SU-DHL-6 (cell line): ENCODE results near the gene PTPN11.

Experiments
- H2AFZ ChIP-seq: fragments of 200-600 bp; sonication (generic); 2 replicates; pipeline ENCODE4 v1.6.1; 2014; ENCODE audit warnings: low read depth, mild to moderate bottlenecking, moderate library complexity, mixed read lengths, antibody characterized with exemption, low read length; ENCODE audit not compliant: severe bottlenecking
- H3F3A ChIP-seq: fragments of 200-600 bp; shearing (Covaris generic); 2 replicates; pipeline ENCODE4 v1.6.0; 2016; ENCODE audit warnings: antibody characterized with exemption, mild to moderate bottlenecking; ENCODE audit not compliant: insufficient read depth
- H3K27ac ChIP-seq: fragments of 200-600 bp; sonication (generic); 2 replicates; pipeline ENCODE4 v1.5.1; 2016; ENCODE audit warnings: low read depth, mild to moderate bottlenecking, low read length, moderate library complexity, mixed read lengths
- H3K27me3 ChIP-seq: fragments of 200-600 bp; sonication (generic), shearing (Covaris generic); 2 replicates; pipeline ENCODE4 v1.6.0; 2014; ENCODE audit warnings: mild to moderate bottlenecking, low read length
- H3K36me3 ChIP-seq: fragments of 200-600 bp; sonication (generic); 2 replicates; pipeline ENCODE4 v1.6.1; 2014; ENCODE audit warnings: mild to moderate bottlenecking, low read length, mixed read lengths
- H3K4me2 ChIP-seq: fragments of 300-600, 200-600 bp; shearing (Covaris generic), sonication (generic); 2 replicates; pipeline ENCODE4 v1.6.0; 2014; ENCODE audit warnings: low read length, low read depth, mild to moderate bottlenecking; ENCODE audit not compliant: poor library complexity, severe bottlenecking
- H3K4me3 ChIP-seq: fragments of 200-600 bp; sonication (generic); 2 replicates; pipeline ENCODE4 v1.5.1; 2014; ENCODE audit warnings: antibody characterized with exemption, low read length, mild to moderate bottlenecking, mixed read lengths; ENCODE audit not compliant: insufficient read depth, poor library complexity, severe bottlenecking
- H3K79me2 ChIP-seq: fragments of 200-600 bp; sonication (generic); 2 replicates; pipeline ENCODE4 v1.6.1; 2014; ENCODE audit warnings: mild to moderate bottlenecking, low read length, moderate library complexity; ENCODE audit not compliant: insufficient read depth
- H3K9ac ChIP-seq: fragments of 200-600 bp; sonication (generic); 2 replicates; pipeline ENCODE4 v1.7.0; 2014; ENCODE audit warnings: mild to moderate bottlenecking, low read length
- H3K9me2 ChIP-seq: fragments of 200-600 bp; sonication (generic); replicated peaks from 2 replicates; pipeline ENCODE4 v1.6.1; 2014; ENCODE audit warnings: low read length; ENCODE audit not compliant: insufficient read depth
- H3K9me3 ChIP-seq: fragments of 200-600 bp; sonication (generic); 2 replicates; pipeline ENCODE4 v1.6.1; 2014; ENCODE audit warnings: low read length, mixed read lengths; ENCODE audit not compliant: insufficient read depth
- H4K20me1 ChIP-seq: fragments of 200-600 bp; sonication (generic); 2 replicates; pipeline ENCODE4 v1.6.1; 2014; ENCODE audit warnings: low read depth, mild to moderate bottlenecking, antibody characterized with exemption, low read length, moderate library complexity, mixed read lengths
- EZH2phosphoT487 ChIP-seq: fragments of 200-600 bp; sonication (generic), shearing (Covaris generic); conservative IDR thresholded peaks from 2 replicates; pipeline ENCODE4 v1.6.1; 2018; ENCODE audit warnings: mild to moderate bottlenecking, antibody characterized with exemption, low read length, moderate library complexity, mixed read lengths
- TF ChIP-seq, protein P1 (sequence below): fragments of 200-600 bp; sonication (generic); IDR thresholded peaks from one replicate; pipeline ENCODE4 v1.5.1; 2017; ENCODE audit warnings: antibody characterized with exemption, mild to moderate bottlenecking, low read length, moderate library complexity; ENCODE audit not compliant: insufficient read depth, poor library complexity, severe bottlenecking

PTPN11 gene

DNA sequence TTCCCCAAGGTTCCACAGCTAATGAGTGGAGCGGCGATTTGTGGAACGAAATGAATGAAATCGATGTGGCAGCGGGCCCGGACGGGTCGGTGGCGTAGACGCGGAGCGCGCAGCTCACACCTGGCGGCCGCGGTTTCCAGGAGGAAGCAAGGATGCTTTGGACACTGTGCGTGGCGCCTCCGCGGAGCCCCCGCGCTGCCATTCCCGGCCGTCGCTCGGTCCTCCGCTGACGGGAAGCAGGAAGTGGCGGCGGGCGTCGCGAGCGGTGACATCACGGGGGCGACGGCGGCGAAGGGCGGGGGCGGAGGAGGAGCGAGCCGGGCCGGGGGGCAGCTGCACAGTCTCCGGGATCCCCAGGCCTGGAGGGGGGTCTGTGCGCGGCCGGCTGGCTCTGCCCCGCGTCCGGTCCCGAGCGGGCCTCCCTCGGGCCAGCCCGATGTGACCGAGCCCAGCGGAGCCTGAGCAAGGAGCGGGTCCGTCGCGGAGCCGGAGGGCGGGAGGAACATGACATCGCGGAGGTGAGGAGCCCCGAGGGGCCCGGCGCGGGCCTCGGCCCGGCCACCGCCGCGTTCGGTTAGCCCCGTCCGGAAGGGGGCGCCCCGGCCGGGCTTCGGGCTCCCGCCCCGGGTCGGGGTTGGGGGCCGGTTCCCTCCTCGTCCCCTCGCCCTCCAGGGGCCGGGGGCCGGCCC lies at the start of gene PTPN11:
Gene PTPN11, plus strand, starts transcription at position 340 of the 689 bp plus-strand sequence. Its CDS starts 165 bp downstream, at position 505.
- peak within 1 kb of the TSS; percentile 84 for H3K4me2 ChIP-seq
- no peaks in the 10 kb centered on the region for H3F3A ChIP-seq
- H3K27ac ChIP-seq = peak within 1 kb of the TSS; percentile 43
- H4K20me1 ChIP-seq = peaks cover 6% of the 10 kb centered on the region
- no peaks in the 10 kb centered on the region for H3K27me3 ChIP-seq
- peak within 1 kb of the TSS; percentile 84 for H3K9ac ChIP-seq
- no peaks in the 10 kb centered on the region for H3K9me3 ChIP-seq
- H3K79me2 ChIP-seq = peaks cover 49% of the 10 kb centered on the region
- peak within 1 kb of the TSS; percentile 74 for H2AFZ ChIP-seq
- peak within 1 kb of the TSS; percentile 82 for H3K4me3 ChIP-seq
- no peak for TF ChIP-seq EZH2phosphoT487
- TF ChIP-seq, protein P1, sequence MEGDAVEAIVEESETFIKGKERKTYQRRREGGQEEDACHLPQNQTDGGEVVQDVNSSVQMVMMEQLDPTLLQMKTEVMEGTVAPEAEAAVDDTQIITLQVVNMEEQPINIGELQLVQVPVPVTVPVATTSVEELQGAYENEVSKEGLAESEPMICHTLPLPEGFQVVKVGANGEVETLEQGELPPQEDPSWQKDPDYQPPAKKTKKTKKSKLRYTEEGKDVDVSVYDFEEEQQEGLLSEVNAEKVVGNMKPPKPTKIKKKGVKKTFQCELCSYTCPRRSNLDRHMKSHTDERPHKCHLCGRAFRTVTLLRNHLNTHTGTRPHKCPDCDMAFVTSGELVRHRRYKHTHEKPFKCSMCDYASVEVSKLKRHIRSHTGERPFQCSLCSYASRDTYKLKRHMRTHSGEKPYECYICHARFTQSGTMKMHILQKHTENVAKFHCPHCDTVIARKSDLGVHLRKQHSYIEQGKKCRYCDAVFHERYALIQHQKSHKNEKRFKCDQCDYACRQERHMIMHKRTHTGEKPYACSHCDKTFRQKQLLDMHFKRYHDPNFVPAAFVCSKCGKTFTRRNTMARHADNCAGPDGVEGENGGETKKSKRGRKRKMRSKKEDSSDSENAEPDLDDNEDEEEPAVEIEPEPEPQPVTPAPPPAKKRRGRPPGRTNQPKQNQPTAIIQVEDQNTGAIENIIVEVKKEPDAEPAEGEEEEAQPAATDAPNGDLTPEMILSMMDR = peak; percentile 69
- no peaks in the 10 kb centered on the region for H3K36me3 ChIP-seq
- no peaks in the 10 kb centered on the region for H3K9me2 ChIP-seq

DNA sequence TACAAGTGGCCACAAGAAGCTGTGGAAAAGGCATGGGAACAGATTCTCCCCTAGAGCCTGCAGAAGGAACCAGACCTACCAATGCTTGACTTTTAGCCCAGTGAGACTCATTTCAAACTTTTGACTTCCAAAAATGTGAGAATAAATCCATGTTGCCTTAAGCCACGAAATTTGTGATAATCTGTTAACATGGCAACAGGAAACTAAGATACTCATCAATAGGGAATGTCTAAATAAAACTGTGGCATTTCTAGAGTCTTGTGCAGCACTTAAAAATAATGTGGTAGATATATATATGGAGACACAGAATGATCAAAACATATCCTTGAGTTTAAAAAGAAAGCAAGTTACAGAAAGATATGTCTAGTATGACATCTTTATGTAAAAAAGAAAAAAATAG lies 48.5 kb upstream of the PTPN11 start:
- Histone ChIP-seq H3K4me2 (no peak overlapping the region), H3K27me3 (no peaks in the 10 kb centered on the region), H3K27ac (no peak overlapping the region), H3K9me3 (no peaks in the 10 kb centered on the region), H3K9ac (no peak overlapping the region), H3F3A (no peaks in the 10 kb centered on the region), H2AFZ (no peak overlapping the region), H4K20me1 (no peaks in the 10 kb centered on the region), H3K4me3 (no peak overlapping the region), H3K9me2 (no peaks in the 10 kb centered on the region), H3K79me2 (peaks cover 65% of the 10 kb centered on the region), H3K36me3 (no peaks in the 10 kb centered on the region)
- TF ChIP-seq, protein P1 = no peak
- TF ChIP-seq EZH2phosphoT487 = no peak

DNA sequence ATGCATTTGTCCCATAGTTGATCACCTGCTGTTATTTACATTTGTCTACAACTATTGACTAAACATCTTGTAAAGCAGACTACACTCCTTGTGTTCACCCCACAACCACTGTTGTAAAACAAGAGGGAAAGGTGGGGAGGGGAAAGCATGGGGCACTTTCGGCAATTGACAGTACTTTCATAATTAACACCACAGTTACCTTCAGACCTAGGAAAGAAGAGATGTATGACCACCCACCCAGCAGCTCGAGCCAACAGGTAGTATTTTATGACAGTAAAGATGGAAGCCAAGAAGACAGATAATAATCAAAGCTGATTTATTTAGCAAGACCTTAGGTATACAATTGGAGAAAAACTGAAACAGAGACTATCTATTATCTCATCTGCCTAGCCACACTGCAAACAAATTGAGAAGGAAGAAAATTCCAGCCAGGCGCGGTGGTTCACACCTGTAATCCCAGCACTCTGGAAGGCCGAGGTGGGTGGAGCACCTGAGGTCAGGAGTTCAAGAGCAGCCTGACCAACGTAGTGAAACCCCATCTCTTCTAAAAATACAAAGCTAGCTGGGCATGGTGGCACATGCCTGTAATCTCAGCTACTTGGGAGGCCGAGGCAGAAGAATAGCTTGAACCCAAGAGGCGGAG lies 47.8 kb upstream of the PTPN11 start:
- no peak overlapping the region for H3K4me2 ChIP-seq
- H3K27ac ChIP-seq = no peak overlapping the region
- H3K9ac ChIP-seq = no peak overlapping the region
- H2AFZ ChIP-seq = no peak overlapping the region
- no peaks in the 10 kb centered on the region for H3K9me3 ChIP-seq
- H3K79me2 ChIP-seq = peaks cover 64% of the 10 kb centered on the region
- no peaks in the 10 kb centered on the region for H3K9me2 ChIP-seq
- no peaks in the 10 kb centered on the region for H3K27me3 ChIP-seq
- no peaks in the 10 kb centered on the region for H3K36me3 ChIP-seq
- H3K4me3 ChIP-seq = no peak overlapping the region
- H3F3A ChIP-seq = no peaks in the 10 kb centered on the region
- no peak for TF ChIP-seq EZH2phosphoT487
- TF ChIP-seq, protein P1 = no peak
- H4K20me1 ChIP-seq = no peaks in the 10 kb centered on the region
